GM19395 (cell line): ENCODE data around the gene MAP4K4.
A peak's percentile ranks its signal among the peaks of the same experiment; 100 is the strongest.

Experiments used
- ATAC-seq: cut with Tn5 transposase; IDR thresholded peaks from one replicate; pipeline ENCODE4 v1.9.1; 2021; ENCODE audit warnings: mild to moderate bottlenecking, moderate library complexity; ENCODE audit not compliant: unreplicated experiment

MAP4K4 gene

DNA sequence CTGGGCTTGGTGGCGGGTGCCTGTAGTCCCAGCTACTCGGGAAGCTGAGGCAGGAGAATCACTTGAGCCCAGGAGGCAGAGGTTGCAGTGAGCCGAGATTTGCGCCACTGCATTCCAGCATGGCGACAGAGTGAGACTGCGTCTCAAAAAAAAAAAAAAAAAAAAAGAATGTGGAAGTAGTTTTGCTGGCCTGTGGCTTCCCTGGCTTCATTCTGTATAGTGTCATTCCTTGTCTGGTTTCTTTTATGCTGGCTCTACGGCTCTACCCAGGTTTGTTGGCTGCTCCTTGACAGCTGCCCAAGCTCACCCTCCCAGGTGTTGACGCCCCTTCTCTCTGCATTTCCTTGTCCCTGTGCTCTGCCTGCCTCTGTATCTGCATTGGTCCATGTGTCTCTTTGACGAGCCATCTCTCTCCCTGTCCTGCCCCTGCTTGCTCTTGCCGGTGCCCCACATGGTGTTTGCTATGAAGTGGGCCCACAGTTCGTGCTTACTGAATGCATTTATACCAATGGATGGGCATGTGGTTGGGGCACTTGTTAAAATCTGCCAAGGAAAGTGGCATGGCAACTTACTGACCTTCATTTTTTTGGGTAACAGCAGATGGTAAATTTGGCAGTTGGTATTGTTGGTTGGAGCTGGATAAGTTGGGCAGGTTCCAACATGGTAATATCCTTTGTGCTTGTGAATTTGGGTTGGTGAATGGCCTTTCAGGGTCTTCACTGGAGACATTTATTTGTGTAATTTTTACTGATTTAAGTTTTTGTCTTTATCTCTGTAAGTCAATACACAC, 113.9 kb downstream of the MAP4K4 start:
- ATAC-seq: no peak

GRCh38 chr2:101812226-101812625, 114.7 kb downstream of the MAP4K4 start:
- no peak for ATAC-seq

- no peak for ATAC-seq
Measured at GRCh38 chr2:101814752-101815151, 117.2 kb downstream of the MAP4K4 start.

DNA sequence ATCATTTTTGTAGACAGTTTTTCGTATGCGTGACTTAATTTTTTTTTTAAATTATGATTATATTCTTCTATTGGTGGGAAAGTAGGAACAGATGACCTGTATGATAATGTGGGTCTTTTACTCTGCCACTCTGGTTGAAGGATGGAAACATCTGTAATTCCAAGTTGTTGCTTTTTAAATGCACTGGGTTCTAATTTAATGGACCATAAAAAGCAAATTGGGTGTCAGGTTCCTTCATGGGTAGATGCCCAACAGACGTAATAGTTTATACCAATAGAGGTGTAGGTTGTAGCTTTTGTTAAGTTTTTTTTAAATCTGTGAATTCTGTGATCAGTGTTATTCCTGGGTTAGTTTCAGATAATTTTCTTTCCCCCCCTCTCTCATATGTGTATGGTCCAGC, 117.6 kb downstream of the MAP4K4 start:
- ATAC-seq: no peak

GRCh38 chr2:101815739-101816391, 118.4 kb downstream of the MAP4K4 start:
- no peak for ATAC-seq

GRCh38 chr2:101816598-101816997, 119.1 kb downstream of the MAP4K4 start:
- no peak for ATAC-seq

DNA sequence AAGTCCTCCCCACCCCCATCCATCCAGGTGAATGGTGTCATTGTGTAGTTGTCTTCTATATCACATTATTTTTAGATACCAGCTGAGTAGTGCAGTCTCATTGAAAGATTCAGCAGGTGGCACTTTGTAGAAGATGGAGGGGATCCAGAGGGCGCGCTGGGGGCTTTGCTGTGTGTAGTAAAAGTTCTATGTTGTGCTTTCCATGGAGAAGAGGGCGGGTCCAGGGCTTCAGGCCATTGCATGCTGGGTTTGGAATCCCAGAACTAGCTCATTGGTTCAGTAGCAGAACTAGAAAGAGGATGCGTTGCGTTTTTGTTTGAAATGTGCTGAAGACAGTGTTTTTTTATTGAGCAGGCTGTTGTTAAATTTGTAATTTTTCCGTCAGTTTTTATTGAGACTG, 120.0 kb downstream of the MAP4K4 start:
- no peak for ATAC-seq

DNA sequence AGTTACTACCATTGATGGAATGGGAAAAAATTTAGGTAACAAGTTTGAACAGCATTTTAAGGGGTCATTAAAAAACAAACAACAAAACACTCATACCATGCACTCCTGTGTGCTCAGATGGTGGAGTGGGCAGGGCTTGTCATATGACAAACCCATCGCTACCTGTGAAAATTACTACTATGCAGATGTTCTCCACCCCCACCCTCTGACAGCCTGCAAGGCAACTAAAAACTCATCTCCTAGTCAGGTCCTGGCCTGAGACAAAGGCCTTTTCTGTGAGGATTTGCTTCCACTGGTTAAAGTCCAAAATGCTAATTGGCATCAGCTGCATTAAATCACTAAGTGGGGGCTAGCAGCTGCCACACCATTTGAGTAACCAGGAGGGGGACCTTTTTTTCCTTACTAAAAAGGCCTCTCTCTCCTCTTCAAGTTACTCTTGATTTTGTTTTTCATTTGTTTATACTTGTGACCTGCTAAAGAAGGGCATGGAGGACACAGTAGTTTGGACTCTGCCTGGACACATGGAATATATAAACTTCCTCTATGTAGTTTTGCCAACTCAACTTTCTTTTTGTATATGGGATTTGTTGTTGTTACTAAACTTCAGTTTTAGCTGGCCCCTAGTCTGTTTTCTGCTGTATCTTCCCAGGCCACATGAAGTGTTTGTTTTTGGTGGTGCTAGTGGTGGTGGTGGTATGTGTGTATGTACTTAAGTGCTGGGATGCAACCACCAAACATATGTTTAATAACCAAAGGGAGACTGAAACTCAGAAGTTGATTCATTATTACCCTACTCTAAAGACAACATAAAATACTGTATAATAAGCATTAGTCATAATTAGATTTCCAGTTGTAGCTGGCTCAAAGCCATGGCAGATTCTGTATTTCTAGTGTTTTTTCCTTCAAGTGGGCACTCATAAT, 121.3 kb downstream of the MAP4K4 start:
- no peak for ATAC-seq

DNA sequence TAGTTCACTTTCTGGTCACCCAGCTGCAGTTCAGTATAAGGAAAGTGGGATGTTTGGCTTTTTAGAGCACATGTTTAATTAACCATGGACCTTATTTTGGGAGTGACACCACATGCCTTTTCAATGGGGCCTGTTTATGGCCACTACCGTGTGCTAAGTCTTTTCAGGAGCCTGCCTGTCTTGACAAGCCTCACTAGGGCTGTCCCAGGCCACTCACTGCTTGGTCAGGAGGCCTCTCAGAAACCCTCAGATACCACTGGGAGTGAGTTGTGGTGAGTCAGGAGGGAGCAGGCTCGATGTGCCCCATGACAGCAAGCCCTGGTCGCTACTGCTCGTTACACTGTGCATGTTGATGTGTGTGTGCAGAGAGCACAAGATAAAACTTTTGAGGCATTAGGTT, 123.0 kb downstream of the MAP4K4 start:
- no peak for ATAC-seq

DNA sequence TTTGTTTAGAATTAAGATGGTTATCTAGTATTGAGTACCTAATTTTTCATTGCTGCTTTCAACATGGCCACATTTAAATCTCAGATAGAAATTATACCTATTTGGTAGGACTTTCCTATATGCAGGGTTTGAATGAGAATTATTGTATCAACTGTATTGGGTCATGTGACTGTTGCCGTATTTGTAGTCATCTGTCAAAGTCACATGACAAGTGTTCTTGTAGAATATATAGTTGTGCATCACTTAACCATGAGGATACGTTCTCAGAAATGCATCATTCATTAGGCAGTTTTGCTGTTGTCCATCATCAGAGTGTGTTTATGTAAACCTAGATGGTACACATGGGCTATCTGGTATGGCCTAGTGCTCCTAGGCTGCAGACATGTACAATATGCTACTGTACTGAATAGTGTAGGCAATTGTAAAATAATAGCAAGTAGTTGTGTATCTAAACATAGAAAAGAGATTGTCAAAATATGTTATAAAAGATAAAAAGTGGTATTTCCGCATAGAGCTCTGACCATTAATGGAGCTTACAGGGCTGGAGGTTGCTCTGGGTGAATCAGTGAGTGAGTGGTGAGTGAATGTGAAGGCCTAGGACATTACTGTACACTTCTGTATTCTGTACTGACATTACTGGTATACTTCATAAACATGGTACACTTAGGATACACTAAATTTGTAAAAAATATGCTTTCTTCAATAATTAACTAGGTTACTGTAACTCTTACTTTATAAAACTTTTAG, 123.7 kb downstream of the MAP4K4 start:
- no peak for ATAC-seq

- ATAC-seq: no peak
Measured at GRCh38 chr2:101821828-101822458, 124.4 kb downstream of the MAP4K4 start.

DNA sequence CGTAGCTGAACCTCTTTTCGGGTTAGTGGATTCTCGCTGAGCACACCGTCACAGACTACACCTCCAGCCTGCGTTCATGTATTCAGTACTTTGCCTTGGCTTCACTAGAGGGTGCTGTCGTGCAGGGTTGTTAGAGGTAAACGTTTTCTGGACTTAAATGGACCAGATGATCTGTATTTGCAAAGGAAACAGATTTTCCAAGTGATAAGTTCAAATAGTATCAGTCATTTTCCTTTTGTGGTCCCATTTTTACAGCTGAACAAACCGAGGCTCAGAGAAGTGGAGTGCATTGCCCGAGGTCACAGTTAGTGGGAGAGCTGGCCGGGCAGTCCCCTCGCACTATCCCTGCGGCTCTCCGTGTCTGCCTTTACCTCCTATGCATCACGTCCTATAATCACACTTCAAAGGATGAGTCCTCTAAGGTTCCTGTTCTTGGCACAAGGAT, 125.9 kb downstream of the MAP4K4 start:
- ATAC-seq: peak; percentile 82

DNA sequence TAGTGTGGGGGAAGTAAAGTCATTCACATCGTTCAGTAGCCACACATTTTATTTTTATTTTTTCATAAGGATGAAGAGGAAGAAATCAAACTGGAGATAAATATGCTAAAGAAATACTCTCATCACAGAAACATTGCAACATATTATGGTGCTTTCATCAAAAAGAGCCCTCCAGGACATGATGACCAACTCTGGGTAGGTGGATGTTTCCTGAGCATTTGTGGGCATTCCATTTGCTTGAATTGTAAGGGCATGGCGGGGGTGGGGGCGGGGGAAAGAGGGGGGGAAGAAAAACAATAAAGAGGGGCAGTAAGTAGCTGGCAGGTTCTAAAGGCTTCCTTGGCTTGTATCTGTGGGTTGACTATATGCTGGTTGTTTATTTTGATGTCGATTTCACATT, 126.4 kb downstream of the MAP4K4 start:
- ATAC-seq: no peak

GRCh38 chr2:101826716-101827115, 129.2 kb downstream of the MAP4K4 start:
- no peak for ATAC-seq

GRCh38 chr2:101827246-101827645, 129.7 kb downstream of the MAP4K4 start:
- ATAC-seq: no peak

DNA sequence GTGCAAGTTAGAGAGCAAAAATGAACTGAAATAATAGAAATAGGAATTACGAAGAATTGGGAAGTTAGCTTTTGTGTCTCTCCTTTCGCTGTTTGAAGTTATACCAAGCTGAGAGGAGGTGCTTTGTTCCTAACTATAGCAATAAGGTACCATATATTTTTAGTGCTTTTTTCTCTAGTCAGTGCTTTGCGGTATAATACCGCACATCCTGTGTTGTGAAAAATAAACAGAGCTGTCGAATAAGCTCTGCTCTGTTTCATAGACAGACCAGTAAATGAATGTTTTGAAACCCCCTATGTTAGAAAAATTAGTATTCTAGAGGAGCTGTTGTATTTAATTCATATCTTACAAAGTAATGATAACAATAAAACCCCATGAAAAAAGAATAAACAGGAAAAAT, 130.8 kb downstream of the MAP4K4 start:
- no peak for ATAC-seq

- no peak for ATAC-seq
Measured at GRCh38 chr2:101828673-101829334, 131.3 kb downstream of the MAP4K4 start.

DNA sequence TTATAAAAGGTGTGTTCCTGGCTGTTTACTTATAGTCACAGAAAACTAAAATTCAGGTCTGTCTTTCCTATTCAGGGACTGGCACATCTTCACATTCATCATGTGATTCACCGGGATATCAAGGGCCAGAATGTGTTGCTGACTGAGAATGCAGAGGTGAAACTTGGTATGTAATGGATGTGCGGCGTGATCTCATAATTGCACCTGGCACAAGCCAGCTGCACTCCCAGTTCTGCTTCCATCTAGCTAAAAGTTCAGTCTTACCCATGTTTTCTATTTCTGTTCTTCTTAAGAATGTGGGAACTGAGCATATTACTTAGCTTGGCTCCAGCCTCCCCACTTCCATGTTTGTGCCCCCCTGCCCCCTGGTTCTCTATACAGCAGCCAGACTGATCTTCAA, 131.9 kb downstream of the MAP4K4 start:
- ATAC-seq: no peak

DNA sequence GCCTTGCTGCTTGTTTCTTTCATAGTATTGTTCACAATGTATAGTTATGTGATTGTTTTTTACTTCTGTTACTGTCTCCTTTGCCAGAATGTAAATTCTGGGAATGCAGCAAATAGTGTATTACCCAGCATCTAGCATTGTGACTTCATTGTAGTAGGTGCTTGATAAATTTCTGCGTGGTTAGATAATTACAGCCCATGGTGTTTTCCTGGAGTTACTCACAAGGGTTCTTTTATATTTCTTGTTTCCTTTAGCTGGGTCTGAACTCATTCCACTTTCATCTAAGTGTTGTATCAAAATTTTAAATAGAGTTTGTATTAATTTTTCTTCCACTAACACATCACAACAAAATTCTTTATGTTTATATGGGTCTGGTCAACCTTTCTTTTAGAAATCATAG, 132.6 kb downstream of the MAP4K4 start:
- ATAC-seq: no peak

GRCh38 chr2:101830555-101830954, 133.0 kb downstream of the MAP4K4 start:
- ATAC-seq: no peak
